PC-3 (cell line): ENCODE data around the gene EDEM3.

Experiments used
- CTCF ChIP-seq: fragments of 300-600 bp; sonication (generic); conservative IDR thresholded peaks from 2 replicates; pipeline ENCODE4 v1.5.1; 2017; ENCODE audit warnings: antibody characterized with exemption, low read depth, mild to moderate bottlenecking, low read length
- EZH2 ChIP-seq: fragments of 300-600 bp; sonication (generic); IDR thresholded peaks from one replicate; pipeline ENCODE4 v1.6.1; 2017; ENCODE audit warnings: antibody characterized with exemption, mild to moderate bottlenecking, low read length; ENCODE audit not compliant: unreplicated experiment
- EZH2phosphoT487 ChIP-seq: fragments of 300-600 bp; sonication (generic); IDR thresholded peaks from 2 replicates; pipeline ENCODE4 v1.6.1; 2018; ENCODE audit warnings: mild to moderate bottlenecking, antibody characterized with exemption, low read length, borderline replicate concordance

- TF ChIP-seq EZH2 (no peak), CTCF (no peak), EZH2phosphoT487 (no peak)
Observed at GRCh38 chr1:184695023-184695422, 59.6 kb downstream of the EDEM3 start.
